ENCODE measurements around the gene ST7L. TPM values are rescaled to one million over a fixed set of nuclear protein-coding genes. Genes with fewer than 3 reads are reported as not detected.
A peak's percentile ranks its signal among the peaks of the same experiment; 100 is the strongest.

The ST7L gene
- total RNA-seq (10 to 100 TPM; 14.0 to 37.2 (median 24.1) TPM), polyA plus RNA-seq (10 to 100 TPM; 16.4 to 30.7 (median 18.0) TPM)
- long read RNA-seq, donor 1, partial matches to known transcripts = 6 of 9 reads
- long read RNA-seq, donor 1, other reads (novel, unspliced or antisense) = 0 of 9 reads
- long read RNA-seq, donor 2, full-length matches to known transcripts = 4 of 9 reads
- long read RNA-seq, donor 2, partial matches to known transcripts = 5 of 9 reads
- long read RNA-seq, donor 2, other reads (novel, unspliced or antisense) = 0 of 9 reads
- long read RNA-seq, donor 3, full-length matches to known transcripts = 3 of 132 reads
- long read RNA-seq, donor 3, partial matches to known transcripts = 79 of 132 reads
- long read RNA-seq, donor 3, other reads (novel, unspliced or antisense) = 50 of 132 reads
- long read RNA-seq, donor 4, partial matches to known transcripts = 5 of 11 reads
- long read RNA-seq, donor 4, other reads (novel, unspliced or antisense) = 4 of 11 reads
- long read RNA-seq, donor 5, full-length matches to known transcripts = 21 of 51 reads
- long read RNA-seq, donor 5, partial matches to known transcripts = 17 of 51 reads
- long read RNA-seq, donor 5, other reads (novel, unspliced or antisense) = 13 of 51 reads
- long read RNA-seq, donor 6, full-length matches to known transcripts = 7 of 20 reads
- long read RNA-seq, donor 6, partial matches to known transcripts = 6 of 20 reads
- long read RNA-seq, donor 6, other reads (novel, unspliced or antisense) = 7 of 20 reads
- long read RNA-seq, donor 7, full-length matches to known transcripts = 3 of 3 reads
- long read RNA-seq, donor 7, partial matches to known transcripts = 0 of 3 reads
- long read RNA-seq, donor 7, other reads (novel, unspliced or antisense) = 0 of 3 reads
- long read RNA-seq, donor 8, full-length matches to known transcripts = 4 of 15 reads
- long read RNA-seq, donor 8, partial matches to known transcripts = 11 of 15 reads
- long read RNA-seq, donor 8, other reads (novel, unspliced or antisense) = 0 of 15 reads
- long read RNA-seq, donor 9, partial matches to known transcripts = 8 of 12 reads
- long read RNA-seq, donor 9, other reads (novel, unspliced or antisense) = 0 of 12 reads
- long read RNA-seq, donor 10, partial matches to known transcripts = 0 of 1 reads
- long read RNA-seq, donor 10, other reads (novel, unspliced or antisense) = 0 of 1 reads

GRCh38 chr1:112618721-112619517, at the start of gene ST7L:
Gene ST7L (minus strand): TSS chr1:112619141. CDS start chr1:112619113, 28 bp downstream.
- Histone ChIP-seq H3K27ac (peak within 1 kb of the TSS; percentile 95 to 99 (median 96)), H3K9me3 (replicated peaks in 1 of 3) (no peaks in the 10 kb centered on the region), H3K4me1 (replicated peaks in 1 of 2) (peaks cover 17 to 43% of the 10 kb centered on the region in 2 donors), H3K36me3 (replicated peaks in 1 of 2) (peaks cover 0 to 6% of the 10 kb centered on the region in 2 donors), H3K27me3 (no peaks in the 10 kb centered on the region), H3K4me3 (peak within 1 kb of the TSS; percentile 69 to 93 (median 88))
- TF ChIP-seq POLR2A (IDR thresholded peaks at IDR 0.05) (no peak), CTCF (IDR thresholded peaks at IDR 0.05) (no peak)
- 0% methylated on average over 21 to 48 of the region's 48 CpGs for WGBS, 4 donors
- DNase-seq = peak; percentile 67 to 83 (median 76)
- intact Hi-C loops (cut with DNase I) = loop anchor here (5.0 to 10.0 kb wide), 5 partner anchors 88 to 224 kb away; partner anchors contain the start of genes CTTNBP2NL (in 1 of the 2), RHOC (in 1 of the 2) and WNT2B (in 1 of the 2)

GRCh38 chr1:112666946-112667345, 48.0 kb upstream of the ST7L start:
- 80 to 93% (median 88%) methylated on average over 2 of the region's 2 CpGs for WGBS, 4 donors
- Histone ChIP-seq H3K36me3 (replicated peaks in 1 of 2) (peaks cover 0 to 78% of the 10 kb centered on the region in 2 donors), H3K4me3 (no peak overlapping the region), H3K4me1 (replicated peaks in 1 of 2) (no peaks in the 10 kb centered on the region), H3K27me3 (no peaks in the 10 kb centered on the region), H3K9me3 (replicated peaks in 1 of 3) (no peaks in the 10 kb centered on the region), H3K27ac (no peak overlapping the region)
- intact Hi-C loops (cut with DNase I) = no loop called here
- no peak for TF ChIP-seq CTCF (IDR thresholded peaks at IDR 0.05)
- no peak for TF ChIP-seq POLR2A (IDR thresholded peaks at IDR 0.05)
- DNase-seq = no peak

DNA sequence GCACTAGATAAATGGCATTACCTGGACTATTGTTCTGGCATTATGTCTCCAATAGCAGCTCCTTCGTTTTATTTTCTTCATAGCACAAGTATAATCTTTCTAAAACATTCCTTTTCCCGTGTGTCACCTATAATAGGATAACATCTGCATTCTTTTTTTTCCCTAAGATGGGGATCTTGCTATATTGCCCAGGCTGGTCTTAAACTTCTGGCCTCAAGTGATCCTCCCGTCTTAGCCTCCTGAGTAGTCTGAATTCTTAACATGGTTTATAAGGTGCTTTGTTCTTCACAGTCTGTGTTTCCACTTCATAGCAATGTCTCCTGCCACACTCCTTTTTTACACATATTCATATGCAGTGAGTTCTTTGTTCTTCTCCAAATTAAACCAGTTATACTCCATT, 46.9 kb upstream of the ST7L start:
- H3K36me3 ChIP-seq (replicated peaks in 1 of 2) = peaks cover 0 to 80% of the 10 kb centered on the region in 2 donors
- H3K27me3 ChIP-seq = no peaks in the 10 kb centered on the region
- no peak overlapping the region for H3K4me3 ChIP-seq
- no peaks in the 10 kb centered on the region for H3K9me3 ChIP-seq (replicated peaks in 1 of 3)
- DNase-seq = no peak
- WGBS, 4 donors = 81 to 95% (median 89%) methylated on average over 3 of the region's 3 CpGs
- H3K4me1 ChIP-seq (replicated peaks in 1 of 2) = no peaks in the 10 kb centered on the region
- no peak overlapping the region for H3K27ac ChIP-seq
- intact Hi-C loops (cut with DNase I) = no loop called here
- TF ChIP-seq CTCF (IDR thresholded peaks at IDR 0.05) = no peak
- no peak for TF ChIP-seq POLR2A (IDR thresholded peaks at IDR 0.05)
